Measurements from ENCODE around the gene TSNAX.
"Not testable (repeated sequence)": the region's sequence is repeated elsewhere in the genome, so short reads cannot be mapped to it uniquely, and the experiment has no call there.

The TSNAX gene, protein sequence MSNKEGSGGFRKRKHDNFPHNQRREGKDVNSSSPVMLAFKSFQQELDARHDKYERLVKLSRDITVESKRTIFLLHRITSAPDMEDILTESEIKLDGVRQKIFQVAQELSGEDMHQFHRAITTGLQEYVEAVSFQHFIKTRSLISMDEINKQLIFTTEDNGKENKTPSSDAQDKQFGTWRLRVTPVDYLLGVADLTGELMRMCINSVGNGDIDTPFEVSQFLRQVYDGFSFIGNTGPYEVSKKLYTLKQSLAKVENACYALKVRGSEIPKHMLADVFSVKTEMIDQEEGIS

DNA sequence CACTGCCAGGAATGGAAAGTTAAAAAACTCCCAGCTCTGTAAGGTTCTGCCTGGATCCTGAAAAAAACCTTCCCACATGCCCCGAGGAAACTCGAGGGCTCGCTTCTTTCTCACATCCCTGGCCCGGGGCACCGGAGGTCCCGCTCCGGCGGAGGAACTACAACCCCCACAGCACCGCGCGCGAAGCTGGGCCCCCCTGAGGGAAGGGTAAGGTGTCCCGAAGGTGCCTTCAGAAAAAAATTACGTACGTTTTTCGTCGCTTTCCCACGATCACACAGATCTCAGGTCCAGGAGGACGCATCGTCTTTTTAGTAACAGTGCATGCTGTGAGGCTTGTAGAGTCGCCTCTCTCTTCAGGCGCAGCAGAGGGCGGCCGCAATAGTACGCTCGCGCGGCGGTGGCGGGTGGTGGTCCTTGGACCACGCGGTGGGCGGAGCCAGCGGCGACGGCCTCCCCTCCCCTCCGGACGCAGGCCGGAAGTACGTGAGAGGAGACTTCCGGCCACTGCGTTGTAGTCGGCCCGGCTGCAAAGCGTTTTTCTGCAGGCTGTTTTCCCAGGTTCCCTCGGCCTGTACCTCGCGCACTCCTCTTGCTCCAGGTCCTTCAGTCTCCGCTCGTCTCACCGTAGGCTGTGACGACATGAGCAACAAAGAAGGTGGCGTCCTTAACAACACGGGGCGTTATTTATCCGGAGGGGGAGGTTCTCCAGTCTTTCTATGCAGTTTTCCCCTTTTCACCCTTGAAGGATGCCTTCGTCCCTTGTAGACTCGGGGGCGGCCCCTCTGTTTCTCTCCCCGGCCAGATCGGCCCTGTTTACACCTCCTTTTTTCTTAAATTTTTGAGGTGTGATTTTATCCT, at the start of gene TSNAX:
TSNAX (plus strand) TSS at position 498 of the 858 bp plus-strand sequence; CDS start at position 640, 142 bp downstream.
- peak; percentile 78 for DNase-seq

- no peak for DNase-seq
These were observed 49.7 kb upstream of the TSNAX start for GRCh38 chr1:231478811-231479210.

- no peak for DNase-seq
These were observed 48.5 kb upstream of the TSNAX start for GRCh38 chr1:231480008-231480407.

DNA sequence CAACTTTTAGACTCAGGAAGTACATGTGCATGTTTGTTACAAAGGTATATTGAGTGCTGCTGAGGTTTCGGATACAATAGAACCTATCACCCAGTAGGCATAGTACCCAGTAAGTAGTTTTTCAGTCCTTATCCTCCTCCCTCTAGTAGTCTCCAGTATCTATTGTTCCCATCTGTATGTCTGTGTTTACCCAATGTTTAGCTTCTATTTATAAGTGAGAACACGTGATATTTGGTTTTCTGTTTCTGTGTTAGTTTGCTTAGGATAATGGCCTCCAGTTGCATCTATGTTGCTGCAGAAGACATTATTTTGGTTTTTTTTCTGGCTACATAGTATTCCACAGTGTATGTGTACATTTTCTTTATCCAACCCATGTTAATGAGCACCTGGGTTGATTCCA, 47.2 kb upstream of the TSNAX start:
- DNase-seq, result no peak

GRCh38 chr1:231485029-231485784, 43.3 kb upstream of the TSNAX start:
- no peak for DNase-seq

GRCh38 chr1:231487019-231487418, 41.5 kb upstream of the TSNAX start:
- DNase-seq, result no peak

DNA sequence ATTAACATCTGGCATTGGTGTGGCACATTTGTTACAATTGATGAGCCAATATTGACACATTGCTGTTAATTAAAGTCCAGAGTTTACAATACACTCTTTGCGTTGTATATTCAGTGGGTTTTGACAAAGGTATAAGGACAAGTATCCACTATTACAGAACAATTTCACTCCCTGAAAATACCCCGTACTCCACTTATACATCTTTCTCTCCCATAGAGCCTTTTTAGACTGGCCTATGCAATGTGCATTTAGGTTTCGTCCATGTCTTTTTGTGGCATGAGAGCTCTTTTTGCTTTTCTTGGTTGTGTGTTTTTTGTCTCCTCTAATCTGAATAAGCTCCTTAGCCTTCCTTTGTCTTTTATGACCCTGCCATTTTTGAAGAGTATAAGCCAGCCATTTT, 40.6 kb upstream of the TSNAX start:
- no peak for DNase-seq

- no peak for DNase-seq
These were observed 34.9 kb upstream of the TSNAX start for GRCh38 chr1:231493421-231494185.

DNA sequence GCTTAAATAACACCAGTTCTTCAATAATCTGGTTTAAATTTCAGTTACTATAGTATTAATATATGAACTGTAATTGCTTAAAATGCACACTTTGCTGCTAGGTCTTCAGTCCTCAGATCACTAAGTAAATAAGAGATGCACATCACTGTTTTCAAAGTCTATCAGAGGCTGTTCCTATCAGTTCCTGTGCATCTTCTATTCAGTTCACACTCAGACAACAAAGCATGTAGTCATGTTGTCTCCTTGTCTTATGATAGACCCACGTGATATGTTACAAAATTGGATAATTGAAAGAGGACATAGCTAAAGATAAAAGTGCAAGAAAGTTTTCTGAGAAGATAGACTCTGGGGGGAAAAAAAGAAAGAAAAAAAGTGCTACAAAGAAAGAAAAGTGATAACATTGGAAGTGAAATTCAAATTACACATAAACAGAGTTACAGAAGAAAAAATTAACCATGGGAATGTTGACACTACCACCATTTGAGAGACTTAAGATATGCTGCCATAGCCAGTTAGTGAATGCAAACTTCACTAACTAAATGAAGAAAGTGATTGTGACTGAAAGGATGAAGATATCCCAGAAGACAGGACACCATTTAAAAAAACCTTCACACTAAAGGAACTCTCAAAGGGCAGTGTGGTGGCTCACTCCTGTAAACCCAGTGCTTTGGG, 33.9 kb upstream of the TSNAX start:
- no peak for DNase-seq

- no peak for DNase-seq
These were observed 30.8 kb upstream of the TSNAX start for GRCh38 chr1:231497629-231498152.

DNA sequence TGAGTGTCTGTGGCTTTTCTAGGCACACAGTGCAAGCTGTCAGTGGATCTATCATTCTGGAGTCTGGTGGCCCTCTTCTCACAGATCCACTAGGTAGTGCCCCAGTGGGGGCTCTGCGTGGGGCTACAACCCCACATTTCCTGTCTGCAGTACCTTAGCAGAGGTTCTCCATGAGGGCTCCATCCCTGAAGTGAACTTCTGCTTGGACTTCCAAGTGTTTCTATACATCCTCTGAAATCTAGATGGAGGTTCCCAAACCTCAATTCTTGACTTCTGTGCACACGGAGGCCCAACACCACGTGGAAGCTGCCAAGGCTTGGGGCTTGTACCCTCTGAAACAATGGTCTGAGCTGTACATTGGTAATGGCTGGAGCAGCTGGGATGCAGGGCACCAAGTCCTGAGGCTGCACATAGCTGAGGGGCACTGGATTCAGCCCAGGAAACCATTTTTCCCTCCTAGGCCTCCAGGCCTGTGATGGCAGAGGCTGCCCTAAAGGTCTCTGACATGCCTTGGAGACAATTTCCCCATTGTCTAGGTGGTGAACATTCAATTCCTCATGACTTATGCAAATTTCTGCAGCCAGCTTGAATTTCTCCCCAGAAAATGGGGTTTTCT, 29.2 kb upstream of the TSNAX start:
- DNase-seq, result no peak

GRCh38 chr1:231500666-231501065, 27.8 kb upstream of the TSNAX start:
- no peak for DNase-seq

DNA sequence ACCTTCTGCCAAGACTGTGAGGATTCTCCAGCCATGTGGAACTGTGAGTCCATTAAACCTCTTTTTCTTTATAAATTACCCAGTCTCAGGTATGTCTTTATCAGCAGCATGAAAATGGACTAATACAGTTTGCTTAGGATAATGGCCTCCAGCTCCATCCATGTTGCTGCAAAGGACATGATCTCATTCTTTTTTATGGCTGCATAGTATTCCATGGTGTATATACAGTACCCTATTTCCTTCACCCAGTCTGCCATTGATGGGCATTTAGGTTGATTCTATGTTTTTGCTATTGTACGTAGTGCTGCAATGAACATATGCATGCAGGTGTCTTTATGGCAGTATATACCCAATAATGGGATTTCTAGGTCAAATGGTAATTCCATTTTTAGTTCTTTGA, 25.3 kb upstream of the TSNAX start:
- DNase-seq, result not testable (repeated sequence)

DNA sequence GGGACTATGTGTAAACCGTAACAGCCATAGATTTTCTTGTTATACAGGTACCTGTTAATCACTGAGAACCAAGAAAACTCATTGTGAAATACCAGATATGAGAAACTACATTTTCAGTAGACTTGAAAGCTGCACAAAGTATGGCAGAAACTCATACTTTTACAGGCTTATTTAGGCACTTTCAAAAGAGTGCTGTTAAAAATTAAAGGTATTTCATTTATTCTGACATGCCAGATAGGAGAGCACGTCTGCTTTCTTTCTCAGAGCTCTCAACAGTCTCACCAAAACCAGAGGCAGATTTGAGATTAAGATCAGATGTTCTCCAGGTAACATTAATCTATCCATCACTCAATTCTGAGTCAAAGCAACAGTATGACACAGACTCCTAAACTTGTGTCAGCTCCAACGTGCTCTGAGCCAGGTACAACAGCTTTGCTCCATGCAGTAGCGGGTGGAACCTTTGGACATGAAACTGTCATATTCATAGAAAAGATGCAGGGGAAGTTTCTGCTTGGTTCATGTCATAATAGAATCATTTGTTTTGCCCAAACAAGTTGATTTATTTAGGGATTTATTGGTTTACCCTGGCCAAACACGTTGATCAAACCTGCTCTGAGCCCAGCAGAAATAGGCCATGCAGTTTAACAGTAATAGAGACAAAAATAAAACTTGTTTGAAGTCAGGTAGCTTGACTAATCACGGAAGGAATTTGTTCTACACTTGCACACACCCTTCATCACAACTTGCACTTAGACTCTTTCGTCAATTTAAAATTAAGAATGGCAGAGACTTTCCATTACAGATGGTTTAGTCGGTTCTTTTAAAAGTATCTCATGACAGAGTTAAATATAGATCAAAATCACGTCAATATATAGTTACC, 20.8 kb upstream of the TSNAX start:
- DNase-seq, result no peak

DNA sequence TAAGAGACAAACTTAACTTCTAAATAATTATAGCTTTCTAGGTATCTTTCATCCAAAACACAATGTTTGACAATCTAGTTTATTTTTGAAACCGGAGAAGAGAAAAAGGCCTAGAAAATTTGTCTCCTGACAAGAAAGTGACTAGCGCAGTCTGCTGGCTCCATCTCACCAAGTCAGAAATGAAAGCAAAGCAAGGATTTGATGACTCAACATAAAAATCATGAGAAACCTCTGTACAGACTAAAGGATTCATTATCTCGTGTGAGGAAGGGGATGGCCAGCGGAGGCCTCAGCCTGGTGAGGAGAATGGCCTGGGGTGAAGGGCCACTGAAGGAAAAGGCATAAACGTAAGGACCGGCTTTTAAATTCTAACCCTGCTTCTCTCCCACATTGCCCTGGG, 20.0 kb upstream of the TSNAX start:
- no peak for DNase-seq

DNA sequence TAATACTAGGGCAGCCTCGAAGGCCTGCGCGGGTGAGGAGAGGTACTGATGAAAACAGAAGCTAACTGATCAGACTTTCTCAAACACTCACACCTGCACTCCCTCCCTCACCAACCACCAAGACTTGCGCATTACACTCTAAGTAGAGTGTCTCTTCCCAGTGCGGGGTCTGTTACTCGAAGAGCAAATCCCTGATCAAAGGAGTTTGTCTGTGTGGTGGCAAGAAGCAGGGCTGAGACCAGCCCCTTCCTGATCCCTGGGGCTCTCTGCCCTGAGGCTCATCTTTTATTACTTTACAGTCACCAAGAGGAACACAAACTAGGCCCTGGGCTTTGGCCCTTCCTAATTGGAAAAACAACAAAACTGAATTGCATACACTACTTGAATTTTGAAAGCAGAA, 19.5 kb upstream of the TSNAX start:
- DNase-seq, result no peak

GRCh38 chr1:231512147-231512698, 16.2 kb upstream of the TSNAX start:
- no peak for DNase-seq

DNA sequence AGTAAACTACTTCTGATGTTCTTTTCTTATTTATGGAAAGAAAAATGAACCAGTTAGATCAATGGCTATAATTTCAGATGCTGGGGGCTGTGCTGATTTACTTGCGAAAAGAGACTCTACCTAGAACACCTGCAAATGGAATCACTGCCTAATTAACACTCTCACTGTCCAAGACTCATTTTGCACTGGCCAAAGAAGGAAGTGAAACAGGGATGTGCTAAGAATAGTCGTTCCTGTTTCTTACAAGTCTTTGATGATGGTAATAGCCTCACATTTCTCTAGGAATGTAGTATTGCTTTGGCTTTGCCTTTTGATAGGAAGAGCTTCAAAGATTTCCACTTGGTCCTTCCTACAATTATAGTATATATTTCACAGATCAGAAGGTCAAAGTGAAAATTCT, 12.7 kb upstream of the TSNAX start:
- DNase-seq, result no peak

GRCh38 chr1:231517076-231517475, 11.4 kb upstream of the TSNAX start:
- DNase-seq, result no peak

DNA sequence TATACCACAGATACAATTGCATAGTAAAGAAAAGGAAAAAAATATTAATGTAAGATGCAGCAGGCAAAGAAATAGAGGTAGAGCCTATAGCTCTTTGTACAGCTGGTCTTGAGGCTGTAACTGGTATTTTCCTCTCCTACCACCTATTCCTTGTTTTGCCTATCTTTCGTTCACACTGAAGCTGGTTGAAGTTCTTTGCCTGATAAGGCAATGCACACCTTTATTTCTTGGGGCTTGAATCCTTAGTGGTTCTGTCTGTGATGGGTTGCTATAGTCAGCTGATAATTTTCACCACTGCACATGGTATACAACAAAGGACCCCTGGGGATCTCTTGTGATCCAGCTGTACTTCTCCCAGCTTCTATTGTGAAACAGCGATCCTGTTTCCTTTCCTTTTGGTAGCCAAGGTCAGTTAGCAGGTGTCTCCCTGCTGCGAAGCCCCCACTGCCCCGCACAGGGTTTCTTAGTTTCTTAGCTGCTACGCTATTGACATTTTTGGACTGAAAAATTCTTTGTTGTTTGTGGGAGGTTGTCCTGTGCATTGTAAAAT, 9.9 kb upstream of the TSNAX start:
- no peak for DNase-seq
